Adrenal gland (tissue), 12 donors: ENCODE data around the gene SLF2. TPM values are rescaled to one million over a fixed set of nuclear protein-coding genes. Genes with fewer than 3 reads are reported as not detected.

Experiments
- DNase-seq, 7 donors: peaks; one replicate each; pipeline ENCODE4 v3.0.0-alpha.2; 2019 to 2020
- H3K27ac ChIP-seq, 5 donors: fragments of 200-600 bp; sonication (generic) in 4 of 5; 1 replicate in 3 of 5; 2 replicates in 2 of 5; pipeline versions ENCODE4 v1.5.1 to v1.8.0; 2016 to 2020; ENCODE audit warnings: mild to moderate bottlenecking in 1 of 5
- H3K27me3 ChIP-seq: fragments of 200-600 bp; 2 replicates; pipeline ENCODE4 v1.8.0; 2021
- H3K36me3 ChIP-seq, 2 donors: fragments of 200-600 bp; replicated peaks in 1 of 2; 1 replicate in 1 of 2; 2 replicates in 1 of 2; pipeline versions ENCODE4 v1.5.1 to v1.8.0; 2018 to 2022
- H3K4me1 ChIP-seq, 2 donors: fragments of 200-600 bp; replicated peaks in 1 of 2; 1 replicate in 1 of 2; 2 replicates in 1 of 2; pipeline versions ENCODE4 v1.5.1 to v1.8.0; 2018 to 2021
- H3K4me3 ChIP-seq, 4 donors: fragments of 200-600 bp; sonication (generic) in 3 of 4; one replicate each; pipeline ENCODE4 v1.5.1; 2016 to 2018
- H3K9me3 ChIP-seq, 3 donors: fragments of 200-600 bp; sonication (generic) in 1 of 3; replicated peaks in 1 of 3; 1 replicate in 2 of 3; 2 replicates in 1 of 3; pipeline versions ENCODE4 v1.5.1 to v1.8.0; 2016 to 2021
- CTCF ChIP-seq, 6 experiments: fragments of 450-650 bp in 4 of 6; fragments of 200-600 bp in 2 of 6; sonication (generic) in 1 of 6; IDR thresholded peaks; 1 replicate in 5 of 6; 2 replicates in 1 of 6; pipeline versions ENCODE4 v1.5.1 to v1.8.0; 2016 to 2021; ENCODE audit warnings: antibody characterized with exemption in 6 of 6, mild to moderate bottlenecking in 2 of 6, moderate library complexity in 1 of 6
- POLR2A ChIP-seq, 2 donors: fragments of 450-650 bp; IDR thresholded peaks; one replicate each; pipeline ENCODE4 v1.6.1; 2017; ENCODE audit warnings: antibody characterized with exemption in 2 of 2, mild to moderate bottlenecking in 2 of 2, moderate library complexity in 1 of 2
- WGBS, 4 donors: extraction: QIAGEN DNeasy Blood & Tissue Kit in 2 of 4; methylation state at CpG; one replicate each; pipeline versions ENCODE4 v1.1.5 to v1.1.7; 2013 to 2017; 5-methylcytosine and 5-hydroxymethylcytosine counted together
- intact Hi-C, 2 donors: fragments of 100-400 bp; cut with DNase I; formaldehyde crosslinking; loops; one replicate each; pipeline versions ENCODE4 v1.14.1 to v1.15.0; 2022 to 2023
- polyA plus RNA-seq, 3 donors: library from polyadenylated mRNA; stranded (reverse); fragments of 200-250 nt in 2 of 3; fragments of 350-450 nt in 1 of 3; fragmentation: Illumina TruSeq in 1 of 3; extraction: RNeasy Lipid Tissue Mini Kit (QIAGEN cat#74804) in 1 of 3; gene quantifications; one replicate each; pipeline ENCODE4 v1.2.3, GENCODE V29; 2013 to 2014
- total RNA-seq, 9 donors: library from RNA; depleted of rRNA in 4 of 9; stranded (reverse); fragments of >200 nt in 4 of 9; fragments of 120-200 nt in 1 of 9; fragmentation: NEBNext Ultra II Directional in 1 of 9; extraction: Animal tissue kit (Norgen Biotek cat#: 25700) in 1 of 9; gene quantifications; one replicate each; pipeline versions ENCODE4 v1.1.0 to v1.2.4, GENCODE V29; 2013 to 2023
- donor health status: healthy with polysubstance abuse.
- donor health status: Bipolar disorder and iron deficiency.
- donor health status: DM: yes; HTN: yes; CAD: no.
- donor health status: DM: no; HTN: no; CAD: no.
- donor health status: DM: no; HTN: no; CAD: no.
- donor health status: DM: yes; HTN: yes; CAD: no.

Gene SLF2
- total and polyA plus RNA-seq, 12 donors: 19.8 to 88.7 (median 35.8) TPM

- Histone ChIP-seq H3K27ac (peak overlapping the region in 3 of 5 donors; percentile 100), H3K27me3 (no peaks in the 10 kb centered on the region), H3K4me3 (no peak overlapping the region), H3K36me3 (peaks cover 0 to 50% of the 10 kb centered on the region in 2 donors), H3K9me3 (no peaks in the 10 kb centered on the region), H3K4me1 (peaks cover 24 to 34% of the 10 kb centered on the region in 2 donors)
- WGBS, 4 donors: 69 to 80% (median 71%) methylated on average over 1 to 11 of the region's 11 CpGs
- no peak for TF ChIP-seq CTCF (IDR thresholded peaks at IDR 0.05)
- TF ChIP-seq POLR2A (IDR thresholded peaks at IDR 0.05): no peak
- intact Hi-C loops: no loop called here
- no peak for DNase-seq
Observed at GRCh38 chr10:101002456-101002855, 89.7 kb downstream of the SLF2 start.

- TF ChIP-seq POLR2A (IDR thresholded peaks at IDR 0.05) (no peak), CTCF (IDR thresholded peaks at IDR 0.05) (no peak)
- H3K27ac ChIP-seq: peak overlapping the region in 2 of 5 donors; percentile 9 to 13
- peaks cover 20 to 29% of the 10 kb centered on the region in 2 donors for H3K4me1 ChIP-seq
- intact Hi-C loops: no loop called here
- DNase-seq: no peak
- 63 to 93% (median 85%) methylated on average over 11 to 18 of the region's 18 CpGs for WGBS, 4 donors
- no peaks in the 10 kb centered on the region for H3K9me3 ChIP-seq
- H3K27me3 ChIP-seq: no peaks in the 10 kb centered on the region
- no peak overlapping the region for H3K4me3 ChIP-seq
- H3K36me3 ChIP-seq: peaks cover 0 to 50% of the 10 kb centered on the region in 2 donors
Observed at GRCh38 chr10:101003639-101004206, 91.0 kb downstream of the SLF2 start.

GRCh38 chr10:101005361-101005760 is 92.6 kb downstream of the SLF2 start:
- no peak overlapping the region for H3K4me3 ChIP-seq
- no peaks in the 10 kb centered on the region for H3K27me3 ChIP-seq
- peaks cover 17 to 26% of the 10 kb centered on the region in 2 donors for H3K4me1 ChIP-seq
- H3K9me3 ChIP-seq: no peaks in the 10 kb centered on the region
- DNase-seq: no peak
- intact Hi-C loops: no loop called here
- WGBS, 4 donors: 91 to 93% (median 92%) methylated on average over 11 to 23 of the region's 23 CpGs
- H3K36me3 ChIP-seq: peaks cover 0 to 50% of the 10 kb centered on the region in 2 donors
- no peak overlapping the region for H3K27ac ChIP-seq
- TF ChIP-seq POLR2A (IDR thresholded peaks at IDR 0.05) (no peak), CTCF (IDR thresholded peaks at IDR 0.05) (no peak)

GRCh38 chr10:101005869-101006567 is 93.3 kb downstream of the SLF2 start:
- peaks cover 0 to 50% of the 10 kb centered on the region in 2 donors for H3K36me3 ChIP-seq
- H3K4me3 ChIP-seq: no peak overlapping the region
- peaks cover 11 to 19% of the 10 kb centered on the region in 2 donors for H3K4me1 ChIP-seq
- H3K9me3 ChIP-seq: no peaks in the 10 kb centered on the region
- H3K27me3 ChIP-seq: no peaks in the 10 kb centered on the region
- 88 to 100% (median 97%) methylated on average over 2 to 4 of the region's 4 CpGs for WGBS, 4 donors
- intact Hi-C loops: no loop called here
- no peak for TF ChIP-seq CTCF (IDR thresholded peaks at IDR 0.05)
- TF ChIP-seq POLR2A (IDR thresholded peaks at IDR 0.05): no peak
- DNase-seq: no peak
- peak overlapping the region in 1 of 5 donors; percentile 5 for H3K27ac ChIP-seq
